NB4 (cell line): Measurements from ENCODE around the gene DENND1A.
"Not testable (repeated sequence)": the region's sequence is repeated elsewhere in the genome, so short reads cannot be mapped to it uniquely, and the experiment has no call there.

Source experiments
- DNase-seq: peaks from one replicate; pipeline ENCODE4 v3.0.0; 2010; ENCODE audit warnings: low read depth
- H3K4me3 ChIP-seq: one replicate; pipeline ENCODE4 v1.5.1; 2011; ENCODE audit warnings: mild to moderate bottlenecking, low read depth, low read length, moderate library complexity
- CTCF ChIP-seq: IDR thresholded peaks from one replicate; pipeline ENCODE4 v1.5.1; 2012; ENCODE audit warnings: low read depth, low read length
- MAX ChIP-seq: IDR thresholded peaks from 2 replicates; pipeline ENCODE4 v1.6.1; 2011; ENCODE audit warnings: low read depth, low read length
- MYC ChIP-seq: IDR thresholded peaks from 2 replicates; pipeline ENCODE4 v1.6.1; 2011; ENCODE audit warnings: low read depth, low read length
- POLR2A ChIP-seq: IDR thresholded peaks from 2 replicates; pipeline ENCODE4 v1.6.1; 2011; ENCODE audit warnings: mild to moderate bottlenecking; ENCODE audit not compliant: insufficient read length; ENCODE audit errors: extremely low read depth

The DENND1A gene

DNA sequence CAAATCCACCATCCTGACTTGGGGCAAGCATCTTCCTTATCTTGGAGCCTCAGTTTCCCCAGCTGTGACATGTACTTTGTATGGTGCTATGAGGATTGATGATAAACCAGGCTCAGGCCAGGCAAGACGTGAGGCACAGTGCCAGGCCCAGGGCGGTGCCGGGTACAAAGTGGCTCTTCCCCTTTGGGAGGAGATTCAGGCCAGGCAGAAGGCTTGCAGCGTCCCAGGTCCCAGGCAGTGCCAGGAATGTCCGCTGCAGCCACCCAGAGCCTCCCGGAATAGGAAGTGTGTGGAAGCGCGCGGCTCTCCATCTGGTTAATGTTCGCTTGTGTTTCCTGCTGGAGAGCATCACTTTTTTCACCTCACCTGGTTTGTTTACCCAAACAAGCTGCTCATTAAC lies 12.6 kb upstream of the DENND1A start:
- H3K4me3 ChIP-seq, result no peak overlapping the region
- TF ChIP-seq CTCF, result no peak
- no peak for DNase-seq

DNA sequence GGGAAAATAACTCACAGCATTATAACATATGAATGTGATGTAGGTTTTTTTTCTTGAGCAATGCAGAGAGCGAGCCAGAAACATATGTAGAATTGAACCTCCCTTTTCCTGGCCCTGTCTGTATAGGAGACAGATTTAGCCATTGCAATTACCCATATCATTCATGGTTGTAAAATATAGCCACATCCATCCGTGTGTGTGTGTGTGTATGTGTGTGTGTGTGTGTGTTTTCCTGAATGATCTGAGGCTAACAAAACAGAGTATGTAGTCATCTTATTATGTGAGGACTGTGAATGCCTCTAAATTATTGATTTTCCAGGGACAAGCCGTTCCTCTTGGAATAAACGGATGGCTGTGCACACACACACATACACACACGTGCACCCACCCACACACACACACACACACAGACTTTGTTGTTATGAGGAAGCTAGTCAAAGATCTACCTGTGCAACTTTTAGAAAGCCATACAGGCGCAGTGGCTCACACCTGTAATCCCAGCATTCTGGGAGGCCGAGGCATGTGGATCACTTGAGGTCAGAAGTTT lies 11.7 kb upstream of the DENND1A start:
- no peak overlapping the region for H3K4me3 ChIP-seq
- DNase-seq, result no peak
- TF ChIP-seq CTCF (no peak), POLR2A (no peak), MYC (no peak), MAX (no peak)

DNA sequence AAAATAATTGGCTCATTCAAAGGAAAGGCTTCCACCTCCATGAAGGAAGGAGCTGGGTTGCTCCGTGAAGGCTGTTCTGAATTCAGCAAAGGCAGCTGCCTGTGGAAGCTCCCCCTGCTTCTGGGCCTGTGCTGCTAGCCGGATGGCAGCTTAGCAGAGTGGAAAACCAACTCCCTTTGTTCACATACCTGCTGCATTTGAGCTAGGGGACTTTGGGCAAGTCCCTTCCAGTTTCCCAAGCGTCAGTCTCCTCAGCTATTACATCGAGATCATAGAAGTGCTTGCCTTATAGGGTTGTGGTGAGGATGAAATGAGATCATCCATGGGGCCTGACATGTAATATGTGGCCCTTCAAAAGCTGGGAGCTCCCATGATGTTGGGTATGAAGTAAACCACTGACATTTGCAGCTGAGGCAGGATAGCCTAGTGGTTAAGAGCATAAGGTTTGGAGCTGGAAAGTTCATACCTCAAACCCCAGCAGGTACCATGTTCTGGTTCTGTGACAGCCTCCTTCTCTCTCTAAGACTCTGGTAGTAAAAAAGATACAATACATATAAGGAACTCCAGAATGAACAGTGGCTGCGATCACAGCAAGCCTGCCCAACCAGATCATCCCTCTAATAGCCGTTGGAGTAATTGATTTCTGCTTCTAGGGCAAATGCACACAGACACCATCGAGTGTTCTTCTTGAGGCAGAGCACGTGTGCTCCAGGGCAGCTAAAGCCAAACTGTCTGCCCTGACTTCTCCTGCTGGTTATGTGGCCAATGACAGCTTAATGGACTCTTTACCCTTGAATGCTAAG lies 11.0 kb upstream of the DENND1A start:
- DNase-seq, result no peak
- TF ChIP-seq CTCF (no peak), MAX (no peak), MYC (no peak)
- no peak overlapping the region for H3K4me3 ChIP-seq

DNA sequence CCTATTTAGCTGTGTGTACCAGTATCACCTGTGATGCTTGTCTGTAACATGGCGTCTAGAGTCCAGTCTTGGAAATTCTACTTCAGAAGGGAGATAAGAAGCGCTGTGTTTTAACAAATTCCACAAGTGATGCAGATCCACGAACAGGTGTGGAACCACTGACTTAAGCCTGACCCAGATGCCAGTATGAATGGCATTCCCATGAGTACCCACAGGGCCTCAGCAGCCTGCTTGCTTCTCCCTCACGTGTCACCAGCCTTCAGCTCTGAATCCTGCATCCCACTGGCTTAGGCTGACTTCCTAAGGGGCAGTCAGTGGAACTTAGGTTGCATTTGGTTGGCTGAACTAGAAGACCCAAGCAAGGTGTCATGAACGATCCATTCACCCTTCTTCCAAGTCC lies 8.5 kb upstream of the DENND1A start:
- DNase-seq, result no peak
- TF ChIP-seq MYC (no peak), POLR2A (no peak), CTCF (no peak), MAX (no peak)
- H3K4me3 ChIP-seq, result no peak overlapping the region

DNA sequence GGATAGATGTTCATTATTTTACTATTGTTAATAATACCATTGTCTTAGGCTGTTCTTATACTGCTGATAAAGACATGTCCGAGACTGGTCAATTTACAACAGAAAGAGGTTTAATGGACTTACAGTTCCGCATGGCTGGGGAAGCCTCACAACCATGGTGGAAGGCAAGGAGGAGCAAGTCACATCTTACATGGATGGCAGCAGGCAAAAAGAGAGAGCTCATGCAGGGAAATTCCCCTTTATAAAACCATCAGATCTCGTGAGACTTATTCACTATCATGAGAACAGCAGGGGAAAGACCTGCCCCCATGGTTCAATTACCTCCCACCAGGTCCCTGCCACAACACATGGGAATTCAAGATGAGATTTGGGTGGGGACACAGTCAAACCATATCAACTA lies 6.6 kb upstream of the DENND1A start:
- not testable (repeated sequence) for H3K4me3 ChIP-seq, DNase-seq

- no peak overlapping the region for H3K4me3 ChIP-seq
- no peak for TF ChIP-seq POLR2A
- no peak for TF ChIP-seq MYC
- TF ChIP-seq MAX, result no peak
- no peak for DNase-seq
These were observed 3.7 kb upstream of the DENND1A start for GRCh38 chr9:123933440-123934212.
